Prostate gland (tissue), 2 donors: ENCODE data around the gene TLE2.

Source experiments
- POLR2A ChIP-seq: fragments of 450-650 bp; IDR thresholded peaks from one replicate; pipeline ENCODE4 v1.6.1; 2016; ENCODE audit warnings: antibody characterized with exemption, mild to moderate bottlenecking
- POLR2AphosphoS5 ChIP-seq: sonication (generic); formaldehyde crosslinking; IDR thresholded peaks from one replicate; pipeline ENCODE4 v1.6.1; 2017; ENCODE audit warnings: antibody characterized with exemption
- TF ChIP-seq, protein P1 (sequence below), 4 experiments: fragments of 200-600 bp in 2 of 4; fragments of 450-650 bp in 2 of 4; sonication (generic) in 2 of 4; IDR thresholded peaks; 1 replicate in 3 of 4; 2 replicates in 1 of 4; pipeline ENCODE4 v1.5.1; 2016 to 2019; ENCODE audit warnings: antibody characterized with exemption in 4 of 4, mild to moderate bottlenecking in 2 of 4, moderate library complexity in 2 of 4

DNA sequence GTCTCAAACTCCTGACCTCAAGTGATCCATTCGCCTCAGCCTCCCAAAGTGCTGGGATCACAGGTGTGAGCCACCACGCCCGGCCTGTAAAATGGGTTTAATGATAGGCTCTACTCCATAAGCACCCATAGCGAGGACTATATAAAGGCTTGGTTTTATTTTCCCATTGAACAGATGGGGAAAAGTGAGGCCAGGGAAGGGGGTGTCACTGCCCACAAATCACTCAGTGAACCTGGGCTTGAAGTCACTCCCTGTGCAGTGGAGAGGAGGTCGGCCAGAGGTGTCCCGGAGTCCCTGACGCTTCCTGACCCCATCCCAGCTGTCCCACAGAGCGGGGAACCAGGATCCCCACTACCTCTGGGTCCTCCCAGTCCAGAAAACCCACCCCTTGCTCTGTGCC lies 14.9 kb downstream of the TLE2 start:
- TF ChIP-seq, protein P1, sequence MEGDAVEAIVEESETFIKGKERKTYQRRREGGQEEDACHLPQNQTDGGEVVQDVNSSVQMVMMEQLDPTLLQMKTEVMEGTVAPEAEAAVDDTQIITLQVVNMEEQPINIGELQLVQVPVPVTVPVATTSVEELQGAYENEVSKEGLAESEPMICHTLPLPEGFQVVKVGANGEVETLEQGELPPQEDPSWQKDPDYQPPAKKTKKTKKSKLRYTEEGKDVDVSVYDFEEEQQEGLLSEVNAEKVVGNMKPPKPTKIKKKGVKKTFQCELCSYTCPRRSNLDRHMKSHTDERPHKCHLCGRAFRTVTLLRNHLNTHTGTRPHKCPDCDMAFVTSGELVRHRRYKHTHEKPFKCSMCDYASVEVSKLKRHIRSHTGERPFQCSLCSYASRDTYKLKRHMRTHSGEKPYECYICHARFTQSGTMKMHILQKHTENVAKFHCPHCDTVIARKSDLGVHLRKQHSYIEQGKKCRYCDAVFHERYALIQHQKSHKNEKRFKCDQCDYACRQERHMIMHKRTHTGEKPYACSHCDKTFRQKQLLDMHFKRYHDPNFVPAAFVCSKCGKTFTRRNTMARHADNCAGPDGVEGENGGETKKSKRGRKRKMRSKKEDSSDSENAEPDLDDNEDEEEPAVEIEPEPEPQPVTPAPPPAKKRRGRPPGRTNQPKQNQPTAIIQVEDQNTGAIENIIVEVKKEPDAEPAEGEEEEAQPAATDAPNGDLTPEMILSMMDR (IDR thresholded peaks at IDR 0.05), result no peak
- TF ChIP-seq POLR2AphosphoS5 (no peak), POLR2A (no peak)
